Esophagus squamous epithelium (tissue), 5 donors: ENCODE measurements around the gene RCAN3. TPM values are rescaled to one million over a fixed set of nuclear protein-coding genes. Genes with fewer than 3 reads are reported as not detected.

Experiments used
- DNase-seq: peaks from one replicate; lab custom pipeline; 2025; lab: John Stamatoyannopoulos, UW
- H3K27ac ChIP-seq, 4 donors: fragments of 200-600 bp; sonication (generic); one replicate each; pipeline ENCODE4 v1.5.1; 2016 to 2019; ENCODE audit warnings: mild to moderate bottlenecking in 1 of 4
- H3K27me3 ChIP-seq, 4 donors: fragments of 200-600 bp; sonication (generic); 1 replicate in 3 of 4; 2 replicates in 1 of 4; pipeline versions ENCODE4 v1.5.1 to v1.6.0; 2017 to 2021; ENCODE audit warnings: antibody characterized with exemption in 1 of 4
- H3K36me3 ChIP-seq, 3 donors: fragments of 200-600 bp; sonication (generic); one replicate each; pipeline ENCODE4 v1.5.1; 2016 to 2019
- H3K4me1 ChIP-seq, 3 donors: fragments of 200-600 bp; sonication (generic); one replicate each; pipeline ENCODE4 v1.5.1; 2017 to 2019
- H3K4me3 ChIP-seq, 4 donors: fragments of 200-600 bp; sonication (generic); 1 replicate in 3 of 4; 2 replicates in 1 of 4; pipeline ENCODE4 v1.5.1; 2016 to 2019; ENCODE audit warnings: mild to moderate bottlenecking in 2 of 4, moderate library complexity in 1 of 4
- H3K9me3 ChIP-seq, 3 donors: fragments of 200-600 bp; sonication (generic); one replicate each; pipeline ENCODE4 v1.5.1; 2016 to 2019
- POLR2A ChIP-seq, 4 donors: fragments of 450-650 bp; IDR thresholded peaks; one replicate each; pipeline ENCODE4 v1.6.1; 2017; ENCODE audit warnings: antibody characterized with exemption in 4 of 4, mild to moderate bottlenecking in 4 of 4, moderate library complexity in 3 of 4
- WGBS, 2 donors: methylation state at CpG; one replicate each; pipeline ENCODE4 v1.1.5; 2018; 5-methylcytosine and 5-hydroxymethylcytosine counted together
- intact Hi-C: fragments of 100-400 bp; cut with DNase I; formaldehyde crosslinking; loops from one replicate; pipeline ENCODE4 v1.15.0; 2022
- total RNA-seq, 4 donors: library from RNA; depleted of rRNA; stranded (reverse); fragments of >200 nt; gene quantifications; one replicate each; pipeline ENCODE4 v1.1.0, GENCODE V29; 2016
- TF ChIP-seq, protein P1 (sequence below), 6 experiments: fragments of 450-650 bp in 4 of 6; fragments of 200-600 bp in 2 of 6; sonication (generic) in 2 of 6; IDR thresholded peaks; one replicate each; pipeline ENCODE4 v1.5.1; 2016 to 2019; ENCODE audit warnings: antibody characterized with exemption in 6 of 6, mild to moderate bottlenecking in 4 of 6, moderate library complexity in 4 of 6
- donor health status: DM: yes; HTN: yes; CAD: no.

Gene RCAN3
- total RNA-seq, 4 donors from 2014 or later: 14.4 to 24.1 (median 18.6) TPM

DNA sequence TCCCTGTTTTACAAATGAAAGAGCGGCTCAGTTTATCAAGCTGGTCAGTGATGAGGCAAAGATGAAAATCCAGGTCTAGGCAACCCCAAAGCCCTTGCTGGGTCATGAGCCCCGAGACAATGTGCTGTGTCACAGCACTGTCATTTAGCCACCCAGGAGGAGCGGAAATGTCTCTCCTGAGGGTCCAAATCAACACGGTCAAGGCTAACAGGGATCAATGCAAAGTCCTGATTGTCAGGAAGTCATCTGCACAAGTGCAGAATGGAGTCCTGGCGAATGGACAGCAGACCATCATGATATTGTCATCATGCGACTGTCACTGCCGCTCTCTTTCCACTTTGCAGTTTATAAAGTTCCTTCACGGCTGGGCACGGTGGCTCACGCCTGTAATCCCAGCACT is 83.5 kb downstream of the RCAN3 start:
- DNase-seq: no peak
- Histone ChIP-seq H3K27ac (no peak overlapping the region), H3K9me3 (no peaks in the 10 kb centered on the region), H3K36me3 (no peaks in the 10 kb centered on the region), H3K4me3 (no peak overlapping the region), H3K27me3 (peaks cover 0 to 38% (median 1%) of the 10 kb centered on the region in 4 donors), H3K4me1 (peaks cover 0 to 3% (median 0%) of the 10 kb centered on the region in 3 donors)
- 78 to 82% methylated on average over 7 to 10 of the region's 10 CpGs for WGBS, 2 donors
- intact Hi-C loops: no loop called here
- no peak for TF ChIP-seq POLR2A (IDR thresholded peaks at IDR 0.05)
- TF ChIP-seq, protein P1, sequence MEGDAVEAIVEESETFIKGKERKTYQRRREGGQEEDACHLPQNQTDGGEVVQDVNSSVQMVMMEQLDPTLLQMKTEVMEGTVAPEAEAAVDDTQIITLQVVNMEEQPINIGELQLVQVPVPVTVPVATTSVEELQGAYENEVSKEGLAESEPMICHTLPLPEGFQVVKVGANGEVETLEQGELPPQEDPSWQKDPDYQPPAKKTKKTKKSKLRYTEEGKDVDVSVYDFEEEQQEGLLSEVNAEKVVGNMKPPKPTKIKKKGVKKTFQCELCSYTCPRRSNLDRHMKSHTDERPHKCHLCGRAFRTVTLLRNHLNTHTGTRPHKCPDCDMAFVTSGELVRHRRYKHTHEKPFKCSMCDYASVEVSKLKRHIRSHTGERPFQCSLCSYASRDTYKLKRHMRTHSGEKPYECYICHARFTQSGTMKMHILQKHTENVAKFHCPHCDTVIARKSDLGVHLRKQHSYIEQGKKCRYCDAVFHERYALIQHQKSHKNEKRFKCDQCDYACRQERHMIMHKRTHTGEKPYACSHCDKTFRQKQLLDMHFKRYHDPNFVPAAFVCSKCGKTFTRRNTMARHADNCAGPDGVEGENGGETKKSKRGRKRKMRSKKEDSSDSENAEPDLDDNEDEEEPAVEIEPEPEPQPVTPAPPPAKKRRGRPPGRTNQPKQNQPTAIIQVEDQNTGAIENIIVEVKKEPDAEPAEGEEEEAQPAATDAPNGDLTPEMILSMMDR (IDR thresholded peaks at IDR 0.05): no peak

DNA sequence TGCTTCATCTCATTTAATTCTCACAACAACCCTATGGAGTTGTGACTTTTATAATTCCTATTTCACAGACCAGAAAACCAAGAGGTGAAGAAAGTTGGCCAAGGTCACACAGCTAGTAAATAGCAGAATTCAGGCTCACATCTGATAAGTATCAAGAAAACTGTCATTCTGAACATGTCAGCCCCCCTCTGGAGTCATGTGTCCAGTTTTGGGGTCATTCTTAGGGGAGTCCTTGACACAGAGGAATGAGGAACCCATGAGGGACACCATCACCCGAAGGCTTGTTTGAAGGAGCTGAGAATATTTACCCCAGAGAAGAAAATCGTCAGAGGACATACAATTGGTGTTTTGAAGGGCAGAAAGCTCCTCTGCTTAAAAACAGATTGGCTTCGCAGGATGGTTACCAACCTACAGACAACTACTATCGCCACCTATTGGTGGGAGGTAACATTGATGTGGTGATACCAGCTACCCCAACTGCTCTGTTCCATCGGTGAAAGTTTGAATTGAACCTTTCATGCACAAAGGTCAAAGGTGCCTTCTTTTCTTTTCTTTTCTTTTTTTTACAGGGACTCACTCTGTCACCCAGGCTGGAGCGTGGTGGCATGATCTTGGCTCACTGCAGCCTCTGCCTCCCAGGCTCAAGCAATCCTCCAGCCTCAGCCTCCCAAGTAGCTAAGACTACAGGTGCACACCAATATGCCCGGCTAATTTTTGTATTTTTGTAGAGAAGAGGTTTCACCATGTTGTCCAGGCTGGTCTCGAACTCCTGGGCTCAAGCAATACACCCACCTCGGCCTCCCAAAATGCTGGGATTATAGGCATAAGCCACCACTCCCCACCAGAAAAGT is 84.6 kb downstream of the RCAN3 start:
- Histone ChIP-seq H3K4me1 (peaks cover 0 to 10% (median 0%) of the 10 kb centered on the region in 3 donors), H3K36me3 (no peaks in the 10 kb centered on the region), H3K27ac (no peak overlapping the region), H3K9me3 (no peaks in the 10 kb centered on the region), H3K4me3 (no peak overlapping the region), H3K27me3 (peaks cover 0 to 38% (median 1%) of the 10 kb centered on the region in 4 donors)
- TF ChIP-seq, protein P1 (IDR thresholded peaks at IDR 0.05): peak; percentile 65 to 76 (median 72)
- no peak for TF ChIP-seq POLR2A (IDR thresholded peaks at IDR 0.05)
- no peak for DNase-seq
- intact Hi-C loops: no loop called here
- WGBS, 2 donors: 17 to 29% methylated on average over 9 of the region's 9 CpGs

DNA sequence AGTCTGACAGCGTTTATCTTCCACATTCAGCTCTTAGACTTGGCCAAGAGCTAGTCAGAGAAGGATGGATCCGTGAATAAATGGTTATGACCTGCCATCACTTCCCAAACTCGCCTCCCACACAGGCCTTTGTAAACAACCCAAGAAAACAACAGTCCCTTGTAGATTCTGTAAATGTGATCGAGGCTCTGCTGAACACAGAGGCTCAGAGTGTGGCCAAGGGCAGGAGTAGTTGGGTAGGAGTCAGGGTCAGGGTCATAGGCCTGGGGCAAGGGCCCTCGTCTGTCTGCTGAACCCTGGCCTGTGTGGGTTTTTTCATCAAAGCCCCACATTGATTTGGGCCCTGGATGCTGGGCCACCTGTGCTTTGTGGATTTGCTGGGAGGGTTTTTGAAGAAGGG is 85.9 kb downstream of the RCAN3 start:
- Histone ChIP-seq H3K27ac (no peak overlapping the region), H3K4me1 (peaks cover 0 to 10% (median 0%) of the 10 kb centered on the region in 3 donors), H3K4me3 (no peak overlapping the region), H3K9me3 (no peaks in the 10 kb centered on the region), H3K27me3 (peaks cover 0 to 38% (median 1%) of the 10 kb centered on the region in 4 donors), H3K36me3 (no peaks in the 10 kb centered on the region)
- TF ChIP-seq, protein P1 (IDR thresholded peaks at IDR 0.05): no peak
- TF ChIP-seq POLR2A (IDR thresholded peaks at IDR 0.05): no peak
- intact Hi-C loops: no loop called here
- 63 to 69% methylated on average over 5 of the region's 5 CpGs for WGBS, 2 donors
- DNase-seq: no peak

DNA sequence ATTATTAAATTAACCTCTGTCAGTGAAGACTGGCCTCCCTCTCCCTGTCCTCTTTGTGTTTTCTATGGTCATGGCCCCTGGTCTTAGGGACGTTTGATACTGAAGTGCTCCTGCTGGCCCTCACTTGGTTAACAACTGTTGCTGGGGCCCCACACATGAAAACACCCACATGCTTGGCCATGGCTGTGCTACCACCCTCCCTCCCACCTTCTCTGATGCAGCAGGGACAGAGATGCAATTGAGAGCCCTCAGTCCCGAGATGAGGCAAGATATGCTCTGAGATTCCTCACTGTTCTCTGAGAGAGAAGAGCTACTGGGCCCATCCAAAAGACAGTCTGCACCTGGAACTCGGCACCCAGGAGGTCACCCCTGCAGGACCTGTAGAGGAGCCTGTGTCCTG is 86.6 kb downstream of the RCAN3 start:
- DNase-seq: no peak
- Histone ChIP-seq H3K36me3 (no peaks in the 10 kb centered on the region), H3K27ac (no peak overlapping the region), H3K4me3 (no peak overlapping the region), H3K4me1 (peaks cover 0 to 14% (median 1%) of the 10 kb centered on the region in 3 donors), H3K9me3 (no peaks in the 10 kb centered on the region), H3K27me3 (peaks cover 0 to 31% (median 1%) of the 10 kb centered on the region in 4 donors)
- intact Hi-C loops: no loop called here
- WGBS, 2 donors: 69 to 71% methylated on average over 2 to 3 of the region's 3 CpGs
- TF ChIP-seq, protein P1 (IDR thresholded peaks at IDR 0.05): no peak
- TF ChIP-seq POLR2A (IDR thresholded peaks at IDR 0.05): no peak

Other genes starting within 250 kb of the RCAN3 start
- gene GRHL3, start 183.5 kb upstream of the RCAN3 start, total RNA-seq: 100 to 1,000 TPM in 2 of 4 donors, 10 to 100 TPM in 2; 77.6 to 179 (median 115) TPM
- 1 to 10 TPM; 2.6 to 6.9 (median 5.6) TPM for gene STPG1, start 89.1 kb upstream of the RCAN3 start, total RNA-seq
- gene NIPAL3, start 87.0 kb upstream of the RCAN3 start, total RNA-seq: 10 to 100 TPM; 25.0 to 36.5 (median 31.3) TPM
- under 1 TPM in 2 of 4 donors, not detected in 2; 0.12 to 0.19 TPM for gene NCMAP, start 53.3 kb downstream of the RCAN3 start, total RNA-seq
- 10 to 100 TPM; 44.0 to 91.2 (median 58.1) TPM for gene SRRM1, start 140.5 kb downstream of the RCAN3 start, total RNA-seq
- gene CLIC4, start 242.6 kb downstream of the RCAN3 start, total RNA-seq: 100 to 1,000 TPM in 1 of 4 donors, 10 to 100 TPM in 3; 22.3 to 204 (median 69.0) TPM